GM23338 (cell line): Measurements from ENCODE around the gene KCNMB2. TPM values are rescaled to one million over a fixed set of nuclear protein-coding genes. Genes with fewer than 3 reads are reported as not detected.

Experiments
- ATAC-seq: fragments of 200-7000 bp; cut with Tn5 transposase; 3 replicates; pipeline ENCODE4 v1.9.1; 2020
- DNase-seq: peaks from one replicate; pipeline ENCODE4 v3.0.0-alpha.2; 2015; ENCODE audit warnings: low spot score
- H2AFZ ChIP-seq: fragments of 200-600 bp; sonication (generic); 2 replicates; pipeline ENCODE4 v1.8.0; 2016; ENCODE audit warnings: antibody characterized with exemption, mild to moderate bottlenecking, moderate library complexity
- H3F3A ChIP-seq: fragments of 200-600 bp; sonication (generic); replicated peaks from 2 replicates; pipeline ENCODE4 v1.8.0; 2017; ENCODE audit warnings: antibody characterized with exemption, mixed run types, low read depth
- H3K27ac ChIP-seq: fragments of 200-600 bp; sonication (generic); 2 replicates; pipeline ENCODE4 v1.6.1; 2016; ENCODE audit warnings: low read depth
- H3K27me3 ChIP-seq: fragments of 200-600 bp; sonication (generic); 2 replicates; pipeline ENCODE4 v1.8.0; 2016; ENCODE audit warnings: mild to moderate bottlenecking, mixed run types, moderate library complexity; ENCODE audit not compliant: insufficient read depth
- H3K36me3 ChIP-seq: fragments of 200-600 bp; sonication (generic); 2 replicates; pipeline ENCODE4 v1.8.0; 2016; ENCODE audit warnings: mild to moderate bottlenecking; ENCODE audit not compliant: insufficient read depth
- H3K4me1 ChIP-seq: fragments of 200-600 bp; sonication (generic); 2 replicates; pipeline ENCODE4 v1.8.0; 2016; ENCODE audit warnings: mild to moderate bottlenecking, moderate library complexity; ENCODE audit not compliant: insufficient read depth
- H3K4me2 ChIP-seq: fragments of 200-600 bp; sonication (generic); 2 replicates; pipeline ENCODE4 v1.7.1; 2017; ENCODE audit warnings: mixed run types
- H3K4me3 ChIP-seq: fragments of 200-600 bp; sonication (generic); 2 replicates; pipeline ENCODE4 v1.6.1; 2016; ENCODE audit warnings: mixed run types
- H3K79me2 ChIP-seq: fragments of 200-600 bp; sonication (generic); replicated peaks from 2 replicates; pipeline ENCODE4 v1.8.0; 2017; ENCODE audit warnings: mild to moderate bottlenecking; ENCODE audit not compliant: insufficient read depth
- H3K9me2 ChIP-seq: fragments of 200-600 bp; sonication (generic); 2 replicates; pipeline ENCODE4 v1.8.0; 2017; ENCODE audit not compliant: insufficient read depth
- H4K20me1 ChIP-seq: fragments of 200-600 bp; sonication (generic); replicated peaks from 2 replicates; pipeline ENCODE4 v1.8.0; 2017; ENCODE audit warnings: mild to moderate bottlenecking; ENCODE audit not compliant: insufficient read depth
- H3K27ac Mint-ChIP-seq: 2 replicates; pipeline ENCODE4 v1.8.0; 2020; ENCODE audit warnings: inconsistent platforms, mild to moderate bottlenecking, moderate library complexity, mixed read lengths
- H3K27me3 Mint-ChIP-seq: 3 replicates; pipeline ENCODE4 v1.8.0; 2022; ENCODE audit warnings: low read depth, mild to moderate bottlenecking, moderate library complexity, mixed read lengths, inconsistent platforms; ENCODE audit not compliant: insufficient read depth, poor library complexity
- H3K36me3 Mint-ChIP-seq: 3 replicates; pipeline ENCODE4 v1.8.0; 2021; ENCODE audit warnings: low read depth, mild to moderate bottlenecking, inconsistent platforms, moderate library complexity, mixed read lengths
- H3K4me1 Mint-ChIP-seq: 3 replicates; pipeline ENCODE4 v1.8.0; 2020; ENCODE audit warnings: mild to moderate bottlenecking, inconsistent platforms, mixed read lengths
- H3K4me3 Mint-ChIP-seq: 3 replicates; pipeline ENCODE4 v1.8.0; 2021; ENCODE audit warnings: moderate library complexity, mild to moderate bottlenecking, inconsistent platforms, mixed read lengths
- H3K9me3 Mint-ChIP-seq: 3 replicates; pipeline ENCODE4 v1.8.0; 2020; ENCODE audit warnings: moderate library complexity, mild to moderate bottlenecking, inconsistent platforms, mixed read lengths
- CREB1 ChIP-seq: fragments of 250-450 bp; sonication (Bioruptor Pico); IDR thresholded peaks from 2 replicates; pipeline ENCODE4 v1.5.0; 2020; ENCODE audit warnings: low read depth, mild to moderate bottlenecking, moderate library complexity
- EZH2 ChIP-seq: fragments of 200-600 bp; sonication (generic); IDR thresholded peaks from one replicate; pipeline ENCODE4 v1.8.0; 2017; ENCODE audit warnings: antibody characterized with exemption, mild to moderate bottlenecking, low read depth; ENCODE audit not compliant: unreplicated experiment
- EZH2phosphoT487 ChIP-seq: fragments of 200-600 bp; sonication (generic); IDR thresholded peaks from one replicate; pipeline ENCODE4 v1.8.1; 2018; ENCODE audit warnings: antibody characterized with exemption; ENCODE audit not compliant: unreplicated experiment
- JUNB ChIP-seq: IDR thresholded peaks from one replicate; pipeline ENCODE4 v1.6.1; 2016; ENCODE audit warnings: antibody characterized with exemption; ENCODE audit not compliant: unreplicated experiment
- NANOG ChIP-seq: IDR thresholded peaks from 2 replicates; pipeline ENCODE4 v1.6.1; 2016; ENCODE audit warnings: antibody characterized with exemption, borderline replicate concordance
- POLR2AphosphoS5 ChIP-seq: IDR thresholded peaks from 2 replicates; pipeline ENCODE4 v1.6.1; 2016; ENCODE audit warnings: antibody characterized with exemption, low read depth
- ZNF114 ChIP-seq: fragments of 250-450 bp; sonication (Bioruptor Pico); IDR thresholded peaks from 2 replicates; pipeline ENCODE4 v1.5.0; 2020; ENCODE audit warnings: mild to moderate bottlenecking, moderate library complexity
- ZNF331 ChIP-seq: fragments of 250-450 bp; sonication (Bioruptor Pico); IDR thresholded peaks from 2 replicates; pipeline ENCODE4 v1.5.0; 2020; ENCODE audit warnings: low read depth, mild to moderate bottlenecking, moderate library complexity
- polyA plus RNA-seq: library from polyadenylated mRNA; unstranded; fragments of >200 nt; fragmentation: Nextera tagmentation; extraction: Ambion mirVana; gene quantifications from 2 replicates; pipeline ENCODE4 v1.2.1, GENCODE V29; 2016
- total RNA-seq: library from RNA; depleted of rRNA; stranded (reverse); fragments of >200 nt; shearing (Covaris generic); gene quantifications from 2 replicates; pipeline ENCODE4 v1.2.3, GENCODE V29; 2014
- TF ChIP-seq, protein P1 (sequence below), 2 experiments: fragments of 200-600 bp in 1 of 2; sonication (generic) in 1 of 2; conservative IDR thresholded peaks; 2 replicates each; pipeline versions ENCODE4 v1.5.1 to v1.6.1; 2016 to 2017; ENCODE audit warnings: antibody characterized with exemption in 2 of 2, low read depth in 2 of 2, mild to moderate bottlenecking in 2 of 2, moderate library complexity in 1 of 2
- TF ChIP-seq, protein P2 (sequence below): IDR thresholded peaks from one replicate; pipeline ENCODE4 v1.6.1; 2018; ENCODE audit warnings: antibody characterized with exemption; ENCODE audit not compliant: unreplicated experiment
- TF ChIP-seq, protein P3 (sequence below): IDR thresholded peaks from 2 replicates; pipeline ENCODE4 v1.6.1; 2016; ENCODE audit warnings: antibody characterized with exemption
- TF ChIP-seq, protein P4 (sequence below): fragments of 250-450 bp; sonication (Bioruptor Pico); IDR thresholded peaks from 2 replicates; pipeline ENCODE4 v1.5.0; 2020; ENCODE audit warnings: mild to moderate bottlenecking, moderate library complexity

Gene KCNMB2
- total and polyA plus RNA-seq, 2 experiments from 2014 or later = 0.53 TPM; not detected in 1

DNA sequence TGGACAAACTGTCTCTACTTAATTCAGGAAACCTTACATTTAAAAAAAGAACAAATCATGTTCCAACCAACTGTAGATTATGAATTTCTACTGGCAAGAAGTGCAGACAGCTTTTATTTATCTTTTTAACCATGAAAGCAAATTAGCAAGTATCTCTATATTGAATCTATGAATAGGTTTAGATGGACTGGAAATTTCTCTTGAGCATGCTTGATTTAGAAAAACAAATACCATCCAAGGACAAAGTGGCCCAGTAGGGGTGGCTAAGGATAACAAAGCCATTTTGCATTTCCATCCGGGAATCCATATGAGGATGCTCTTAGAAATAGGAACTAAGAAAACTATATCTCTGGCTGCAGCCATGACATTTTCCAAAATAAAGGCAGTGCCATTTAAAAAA, 150.6 kb downstream of the KCNMB2 start:
- H3K4me3 ChIP-seq = no peak overlapping the region
- H3K9me3 Mint-ChIP-seq = no peaks in the 10 kb centered on the region
- no peaks in the 10 kb centered on the region for H3F3A ChIP-seq
- H3K36me3 ChIP-seq = 0 out of 2 replicates have a peak, but pooled peaks cover 4% of the 10 kb centered on the region
- no peak overlapping the region for H3K4me2 ChIP-seq
- no peaks in the 10 kb centered on the region for H3K27me3 ChIP-seq
- peaks cover 2% of the 10 kb centered on the region for H3K27me3 Mint-ChIP-seq
- TF ChIP-seq, protein P1, sequence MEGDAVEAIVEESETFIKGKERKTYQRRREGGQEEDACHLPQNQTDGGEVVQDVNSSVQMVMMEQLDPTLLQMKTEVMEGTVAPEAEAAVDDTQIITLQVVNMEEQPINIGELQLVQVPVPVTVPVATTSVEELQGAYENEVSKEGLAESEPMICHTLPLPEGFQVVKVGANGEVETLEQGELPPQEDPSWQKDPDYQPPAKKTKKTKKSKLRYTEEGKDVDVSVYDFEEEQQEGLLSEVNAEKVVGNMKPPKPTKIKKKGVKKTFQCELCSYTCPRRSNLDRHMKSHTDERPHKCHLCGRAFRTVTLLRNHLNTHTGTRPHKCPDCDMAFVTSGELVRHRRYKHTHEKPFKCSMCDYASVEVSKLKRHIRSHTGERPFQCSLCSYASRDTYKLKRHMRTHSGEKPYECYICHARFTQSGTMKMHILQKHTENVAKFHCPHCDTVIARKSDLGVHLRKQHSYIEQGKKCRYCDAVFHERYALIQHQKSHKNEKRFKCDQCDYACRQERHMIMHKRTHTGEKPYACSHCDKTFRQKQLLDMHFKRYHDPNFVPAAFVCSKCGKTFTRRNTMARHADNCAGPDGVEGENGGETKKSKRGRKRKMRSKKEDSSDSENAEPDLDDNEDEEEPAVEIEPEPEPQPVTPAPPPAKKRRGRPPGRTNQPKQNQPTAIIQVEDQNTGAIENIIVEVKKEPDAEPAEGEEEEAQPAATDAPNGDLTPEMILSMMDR (conservative IDR thresholded peaks at IDR 0.05; ENCODE audit: low read depth in 2 of 2) = no peak
- TF ChIP-seq NANOG = no peak
- TF ChIP-seq, protein P2, sequence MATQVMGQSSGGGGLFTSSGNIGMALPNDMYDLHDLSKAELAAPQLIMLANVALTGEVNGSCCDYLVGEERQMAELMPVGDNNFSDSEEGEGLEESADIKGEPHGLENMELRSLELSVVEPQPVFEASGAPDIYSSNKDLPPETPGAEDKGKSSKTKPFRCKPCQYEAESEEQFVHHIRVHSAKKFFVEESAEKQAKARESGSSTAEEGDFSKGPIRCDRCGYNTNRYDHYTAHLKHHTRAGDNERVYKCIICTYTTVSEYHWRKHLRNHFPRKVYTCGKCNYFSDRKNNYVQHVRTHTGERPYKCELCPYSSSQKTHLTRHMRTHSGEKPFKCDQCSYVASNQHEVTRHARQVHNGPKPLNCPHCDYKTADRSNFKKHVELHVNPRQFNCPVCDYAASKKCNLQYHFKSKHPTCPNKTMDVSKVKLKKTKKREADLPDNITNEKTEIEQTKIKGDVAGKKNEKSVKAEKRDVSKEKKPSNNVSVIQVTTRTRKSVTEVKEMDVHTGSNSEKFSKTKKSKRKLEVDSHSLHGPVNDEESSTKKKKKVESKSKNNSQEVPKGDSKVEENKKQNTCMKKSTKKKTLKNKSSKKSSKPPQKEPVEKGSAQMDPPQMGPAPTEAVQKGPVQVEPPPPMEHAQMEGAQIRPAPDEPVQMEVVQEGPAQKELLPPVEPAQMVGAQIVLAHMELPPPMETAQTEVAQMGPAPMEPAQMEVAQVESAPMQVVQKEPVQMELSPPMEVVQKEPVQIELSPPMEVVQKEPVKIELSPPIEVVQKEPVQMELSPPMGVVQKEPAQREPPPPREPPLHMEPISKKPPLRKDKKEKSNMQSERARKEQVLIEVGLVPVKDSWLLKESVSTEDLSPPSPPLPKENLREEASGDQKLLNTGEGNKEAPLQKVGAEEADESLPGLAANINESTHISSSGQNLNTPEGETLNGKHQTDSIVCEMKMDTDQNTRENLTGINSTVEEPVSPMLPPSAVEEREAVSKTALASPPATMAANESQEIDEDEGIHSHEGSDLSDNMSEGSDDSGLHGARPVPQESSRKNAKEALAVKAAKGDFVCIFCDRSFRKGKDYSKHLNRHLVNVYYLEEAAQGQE = no peak
- no peak for TF ChIP-seq ZNF114 (CRISPR knock-in tag)
- no peak for TF ChIP-seq EZH2phosphoT487
- TF ChIP-seq JUNB = no peak
- TF ChIP-seq, protein P3, sequence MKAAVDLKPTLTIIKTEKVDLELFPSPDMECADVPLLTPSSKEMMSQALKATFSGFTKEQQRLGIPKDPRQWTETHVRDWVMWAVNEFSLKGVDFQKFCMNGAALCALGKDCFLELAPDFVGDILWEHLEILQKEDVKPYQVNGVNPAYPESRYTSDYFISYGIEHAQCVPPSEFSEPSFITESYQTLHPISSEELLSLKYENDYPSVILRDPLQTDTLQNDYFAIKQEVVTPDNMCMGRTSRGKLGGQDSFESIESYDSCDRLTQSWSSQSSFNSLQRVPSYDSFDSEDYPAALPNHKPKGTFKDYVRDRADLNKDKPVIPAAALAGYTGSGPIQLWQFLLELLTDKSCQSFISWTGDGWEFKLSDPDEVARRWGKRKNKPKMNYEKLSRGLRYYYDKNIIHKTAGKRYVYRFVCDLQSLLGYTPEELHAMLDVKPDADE = no peak
- no peak for TF ChIP-seq ZNF331 (CRISPR knock-in tag)
- TF ChIP-seq POLR2AphosphoS5 = no peak
- TF ChIP-seq EZH2 = no peak
- TF ChIP-seq, protein P4, sequence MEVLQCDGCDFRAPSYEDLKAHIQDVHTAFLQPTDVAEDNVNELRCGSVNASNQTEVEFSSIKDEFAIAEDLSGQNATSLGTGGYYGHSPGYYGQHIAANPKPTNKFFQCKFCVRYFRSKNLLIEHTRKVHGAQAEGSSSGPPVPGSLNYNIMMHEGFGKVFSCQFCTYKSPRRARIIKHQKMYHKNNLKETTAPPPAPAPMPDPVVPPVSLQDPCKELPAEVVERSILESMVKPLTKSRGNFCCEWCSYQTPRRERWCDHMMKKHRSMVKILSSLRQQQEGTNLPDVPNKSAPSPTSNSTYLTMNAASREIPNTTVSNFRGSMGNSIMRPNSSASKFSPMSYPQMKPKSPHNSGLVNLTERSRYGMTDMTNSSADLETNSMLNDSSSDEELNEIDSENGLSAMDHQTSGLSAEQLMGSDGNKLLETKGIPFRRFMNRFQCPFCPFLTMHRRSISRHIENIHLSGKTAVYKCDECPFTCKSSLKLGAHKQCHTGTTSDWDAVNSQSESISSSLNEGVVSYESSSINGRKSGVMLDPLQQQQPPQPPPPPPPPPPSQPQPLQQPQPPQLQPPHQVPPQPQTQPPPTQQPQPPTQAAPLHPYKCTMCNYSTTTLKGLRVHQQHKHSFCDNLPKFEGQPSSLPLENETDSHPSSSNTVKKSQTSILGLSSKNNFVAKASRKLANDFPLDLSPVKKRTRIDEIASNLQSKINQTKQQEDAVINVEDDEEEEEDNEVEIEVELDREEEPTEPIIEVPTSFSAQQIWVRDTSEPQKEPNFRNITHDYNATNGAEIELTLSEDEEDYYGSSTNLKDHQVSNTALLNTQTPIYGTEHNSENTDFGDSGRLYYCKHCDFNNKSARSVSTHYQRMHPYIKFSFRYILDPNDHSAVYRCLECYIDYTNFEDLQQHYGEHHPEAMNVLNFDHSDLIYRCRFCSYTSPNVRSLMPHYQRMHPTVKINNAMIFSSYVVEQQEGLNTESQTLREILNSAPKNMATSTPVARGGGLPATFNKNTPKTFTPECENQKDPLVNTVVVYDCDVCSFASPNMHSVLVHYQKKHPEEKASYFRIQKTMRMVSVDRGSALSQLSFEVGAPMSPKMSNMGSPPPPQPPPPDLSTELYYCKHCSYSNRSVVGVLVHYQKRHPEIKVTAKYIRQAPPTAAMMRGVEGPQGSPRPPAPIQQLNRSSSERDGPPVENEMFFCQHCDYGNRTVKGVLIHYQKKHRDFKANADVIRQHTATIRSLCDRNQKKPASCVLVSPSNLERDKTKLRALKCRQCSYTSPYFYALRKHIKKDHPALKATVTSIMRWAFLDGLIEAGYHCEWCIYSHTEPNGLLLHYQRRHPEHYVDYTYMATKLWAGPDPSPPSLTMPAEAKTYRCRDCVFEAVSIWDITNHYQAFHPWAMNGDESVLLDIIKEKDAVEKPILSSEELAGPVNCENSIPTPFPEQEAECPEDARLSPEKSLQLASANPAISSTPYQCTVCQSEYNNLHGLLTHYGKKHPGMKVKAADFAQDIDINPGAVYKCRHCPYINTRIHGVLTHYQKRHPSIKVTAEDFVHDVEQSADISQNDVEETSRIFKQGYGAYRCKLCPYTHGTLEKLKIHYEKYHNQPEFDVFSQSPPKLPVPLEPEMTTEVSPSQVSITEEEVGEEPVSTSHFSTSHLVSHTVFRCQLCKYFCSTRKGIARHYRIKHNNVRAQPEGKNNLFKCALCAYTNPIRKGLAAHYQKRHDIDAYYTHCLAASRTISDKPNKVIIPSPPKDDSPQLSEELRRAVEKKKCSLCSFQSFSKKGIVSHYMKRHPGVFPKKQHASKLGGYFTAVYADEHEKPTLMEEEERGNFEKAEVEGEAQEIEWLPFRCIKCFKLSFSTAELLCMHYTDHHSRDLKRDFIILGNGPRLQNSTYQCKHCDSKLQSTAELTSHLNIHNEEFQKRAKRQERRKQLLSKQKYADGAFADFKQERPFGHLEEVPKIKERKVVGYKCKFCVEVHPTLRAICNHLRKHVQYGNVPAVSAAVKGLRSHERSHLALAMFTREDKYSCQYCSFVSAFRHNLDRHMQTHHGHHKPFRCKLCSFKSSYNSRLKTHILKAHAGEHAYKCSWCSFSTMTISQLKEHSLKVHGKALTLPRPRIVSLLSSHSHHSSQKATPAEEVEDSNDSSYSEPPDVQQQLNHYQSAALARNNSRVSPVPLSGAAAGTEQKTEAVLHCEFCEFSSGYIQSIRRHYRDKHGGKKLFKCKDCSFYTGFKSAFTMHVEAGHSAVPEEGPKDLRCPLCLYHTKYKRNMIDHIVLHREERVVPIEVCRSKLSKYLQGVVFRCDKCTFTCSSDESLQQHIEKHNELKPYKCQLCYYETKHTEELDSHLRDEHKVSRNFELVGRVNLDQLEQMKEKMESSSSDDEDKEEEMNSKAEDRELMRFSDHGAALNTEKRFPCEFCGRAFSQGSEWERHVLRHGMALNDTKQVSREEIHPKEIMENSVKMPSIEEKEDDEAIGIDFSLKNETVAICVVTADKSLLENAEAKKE (CRISPR knock-in tag) = no peak
- no peak for TF ChIP-seq CREB1 (CRISPR knock-in tag)
- no peaks in the 10 kb centered on the region for H3K36me3 Mint-ChIP-seq
- H3K9me2 ChIP-seq = no peaks in the 10 kb centered on the region; the same call in 1 of the 2 replicates
- H4K20me1 ChIP-seq = no peaks in the 10 kb centered on the region
- H3K27ac Mint-ChIP-seq = no peak overlapping the region
- no peak overlapping the region for H2AFZ ChIP-seq
- H3K4me1 Mint-ChIP-seq = peaks cover 2% of the 10 kb centered on the region; the same call in 1 of the 3 replicates
- DNase-seq (no peak), ATAC-seq (no peak)
- H3K4me1 ChIP-seq = no peaks in the 10 kb centered on the region
- no peak overlapping the region for H3K4me3 Mint-ChIP-seq
- no peaks in the 10 kb centered on the region for H3K79me2 ChIP-seq
- H3K27ac ChIP-seq = no peak overlapping the region
